Mesodermal cell (in vitro differentiated cells): ENCODE measurements around the gene MNAT1.
"Not testable (repeated sequence)": the region's sequence is repeated elsewhere in the genome, so short reads cannot be mapped to it uniquely, and the experiment has no call there.

Experiments used
- H3K27ac ChIP-seq: 2 replicates; pipeline ENCODE4 v1.7.0; 2013; ENCODE audit warnings: mild to moderate bottlenecking, low read depth, low read length, moderate library complexity; ENCODE audit not compliant: severe bottlenecking
- H3K36me3 ChIP-seq: 2 replicates; pipeline ENCODE4 v1.7.1; 2013; ENCODE audit warnings: mild to moderate bottlenecking, low read length, moderate library complexity; ENCODE audit not compliant: control insufficient read depth, insufficient read depth
- H3K4me1 ChIP-seq: one replicate; pipeline ENCODE4 v1.7.1; 2013; ENCODE audit warnings: mild to moderate bottlenecking, low read length; ENCODE audit not compliant: insufficient read depth, control insufficient read depth, poor library complexity, severe bottlenecking
- H3K4me3 ChIP-seq: 2 replicates; pipeline ENCODE4 v1.7.0; 2013; ENCODE audit warnings: low read length, control low read depth, mild to moderate bottlenecking; ENCODE audit not compliant: insufficient read depth, poor library complexity, severe bottlenecking; ENCODE audit errors: extremely low read depth
- H3K9me3 ChIP-seq: 2 replicates; pipeline ENCODE4 v1.7.1; 2013; ENCODE audit warnings: mild to moderate bottlenecking, low read length, moderate library complexity; ENCODE audit not compliant: control insufficient read depth
- WGBS, 2 experiments: methylation state at CpG; one replicate each; pipeline ENCODE4 v1.1.5; 2013; ENCODE audit warnings: missing lambda C conversion rate in 2 of 2; ENCODE audit not compliant: insufficient coverage in 2 of 2; 5-methylcytosine and 5-hydroxymethylcytosine counted together

Gene MNAT1

GRCh38 chr14:60878536-60878935 is 144.0 kb downstream of the MNAT1 start:
- Histone ChIP-seq H3K36me3 (peaks cover 6% of the 10 kb centered on the region), H3K9me3 (no peaks in the 10 kb centered on the region), H3K4me3 (no peak overlapping the region), H3K4me1 (no peaks in the 10 kb centered on the region), H3K27ac (no peak overlapping the region)

GRCh38 chr14:60882219-60882618 is 147.7 kb downstream of the MNAT1 start:
- Histone ChIP-seq H3K4me1 (no peaks in the 10 kb centered on the region), H3K36me3 (peaks cover 6% of the 10 kb centered on the region), H3K27ac (no peak overlapping the region), H3K9me3 (peaks cover 6% of the 10 kb centered on the region), H3K4me3 (no peak overlapping the region)
- no CpG with 5 or more reads among the region's 1 CpG for WGBS, 2 experiments

GRCh38 chr14:60884134-60884533 is 149.6 kb downstream of the MNAT1 start:
- Histone ChIP-seq H3K4me1 (no peaks in the 10 kb centered on the region), H3K9me3 (peaks cover 6% of the 10 kb centered on the region), H3K27ac (no peak overlapping the region), H3K4me3 (no peak overlapping the region), H3K36me3 (peaks cover 6% of the 10 kb centered on the region)

- H3K4me3 ChIP-seq, H3K4me1 ChIP-seq, H3K9me3 ChIP-seq, H3K27ac ChIP-seq, H3K36me3 ChIP-seq: not testable (repeated sequence)
- 90 to 100% methylated on average over 2 of the region's 3 CpGs for WGBS, 2 experiments
Observed at GRCh38 chr14:60890636-60891035, 156.1 kb downstream of the MNAT1 start.

- Histone ChIP-seq H3K9me3 (no peaks in the 10 kb centered on the region), H3K27ac (no peak overlapping the region), H3K4me1 (no peaks in the 10 kb centered on the region), H3K36me3 (no peaks in the 10 kb centered on the region), H3K4me3 (no peak overlapping the region)
- no CpG with 5 or more reads among the region's 3 CpGs for WGBS, 2 experiments
Observed at GRCh38 chr14:60893911-60894310, 159.3 kb downstream of the MNAT1 start.

GRCh38 chr14:60904381-60904780 is 169.8 kb downstream of the MNAT1 start:
- H3K9me3 ChIP-seq: no peaks in the 10 kb centered on the region
- H3K36me3 ChIP-seq: no peaks in the 10 kb centered on the region
- H3K4me3 ChIP-seq: no peak overlapping the region
- no peaks in the 10 kb centered on the region for H3K4me1 ChIP-seq
- H3K27ac ChIP-seq: no peak overlapping the region

GRCh38 chr14:60905923-60906322 is 171.4 kb downstream of the MNAT1 start:
- H3K4me1 ChIP-seq: no peaks in the 10 kb centered on the region
- no peak overlapping the region for H3K27ac ChIP-seq
- H3K4me3 ChIP-seq: no peak overlapping the region
- H3K36me3 ChIP-seq: no peaks in the 10 kb centered on the region
- no peaks in the 10 kb centered on the region for H3K9me3 ChIP-seq

GRCh38 chr14:60915781-60916180 is 181.2 kb downstream of the MNAT1 start:
- H3K4me3 ChIP-seq: no peak overlapping the region
- no peaks in the 10 kb centered on the region for H3K4me1 ChIP-seq
- 74 to 88% methylated on average over 2 to 3 of the region's 3 CpGs for WGBS, 2 experiments
- H3K27ac ChIP-seq: no peak overlapping the region
- no peaks in the 10 kb centered on the region for H3K9me3 ChIP-seq
- no peaks in the 10 kb centered on the region for H3K36me3 ChIP-seq

- Histone ChIP-seq H3K4me3 (no peak overlapping the region), H3K36me3 (no peaks in the 10 kb centered on the region), H3K4me1 (no peaks in the 10 kb centered on the region), H3K27ac (no peak overlapping the region), H3K9me3 (no peaks in the 10 kb centered on the region)
- no CpG with 5 or more reads among the region's 2 CpGs for WGBS, 2 experiments
Observed at GRCh38 chr14:60922050-60922449, 187.5 kb downstream of the MNAT1 start.

GRCh38 chr14:60925286-60925685 is 190.7 kb downstream of the MNAT1 start:
- H3K4me1 ChIP-seq: no peaks in the 10 kb centered on the region
- no peak overlapping the region for H3K4me3 ChIP-seq
- H3K36me3 ChIP-seq: no peaks in the 10 kb centered on the region
- no CpG with 5 or more reads among the region's 1 CpG for WGBS, 2 experiments
- H3K27ac ChIP-seq: no peak overlapping the region
- H3K9me3 ChIP-seq: no peaks in the 10 kb centered on the region

GRCh38 chr14:60926002-60926401 is 191.4 kb downstream of the MNAT1 start:
- WGBS, 2 experiments: 100% methylated on average over 2 of the region's 3 CpGs
- Histone ChIP-seq H3K36me3 (no peaks in the 10 kb centered on the region), H3K27ac (no peak overlapping the region), H3K4me3 (no peak overlapping the region), H3K4me1 (no peaks in the 10 kb centered on the region), H3K9me3 (no peaks in the 10 kb centered on the region)

- Histone ChIP-seq H3K9me3 (no peaks in the 10 kb centered on the region), H3K4me1 (no peaks in the 10 kb centered on the region), H3K27ac (no peak overlapping the region), H3K4me3 (no peak overlapping the region), H3K36me3 (no peaks in the 10 kb centered on the region)
- no CpG with 5 or more reads among the region's 1 CpG for WGBS, 2 experiments
Observed at GRCh38 chr14:60931218-60931617, 196.7 kb downstream of the MNAT1 start.
